Measurements from ENCODE around the gene PCK2. TPM values are rescaled to one million over a fixed set of nuclear protein-coding genes. Genes with fewer than 3 reads are reported as not detected.
A peak's percentile ranks its signal among the peaks of the same experiment; 100 is the strongest.

Gene PCK2
- total RNA-seq, 2 donors from 2014 or later = 1.8 to 10.7 TPM

DNA sequence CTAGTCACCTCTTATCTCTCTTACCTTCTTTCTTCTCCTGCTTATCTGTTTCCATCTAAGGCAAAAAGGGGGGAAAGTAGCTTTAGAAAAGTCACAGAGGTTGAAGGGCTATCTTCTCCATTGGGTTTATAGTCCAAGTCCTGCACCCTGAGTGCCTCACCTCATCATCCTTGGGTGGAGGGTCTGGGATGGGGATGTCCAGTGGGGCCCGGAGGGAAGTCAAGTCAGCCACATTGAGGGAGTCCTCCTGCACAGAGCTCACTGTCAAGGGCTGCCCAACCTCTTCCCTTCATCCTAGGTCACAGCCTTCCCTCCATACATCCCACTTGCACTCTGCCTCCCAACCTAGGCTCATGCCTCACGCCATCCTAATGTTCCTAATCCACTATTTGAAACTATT is 51.1 kb downstream of the PCK2 start:
- DNase-seq (ENCODE audit: low spot score) = no peak

DNA sequence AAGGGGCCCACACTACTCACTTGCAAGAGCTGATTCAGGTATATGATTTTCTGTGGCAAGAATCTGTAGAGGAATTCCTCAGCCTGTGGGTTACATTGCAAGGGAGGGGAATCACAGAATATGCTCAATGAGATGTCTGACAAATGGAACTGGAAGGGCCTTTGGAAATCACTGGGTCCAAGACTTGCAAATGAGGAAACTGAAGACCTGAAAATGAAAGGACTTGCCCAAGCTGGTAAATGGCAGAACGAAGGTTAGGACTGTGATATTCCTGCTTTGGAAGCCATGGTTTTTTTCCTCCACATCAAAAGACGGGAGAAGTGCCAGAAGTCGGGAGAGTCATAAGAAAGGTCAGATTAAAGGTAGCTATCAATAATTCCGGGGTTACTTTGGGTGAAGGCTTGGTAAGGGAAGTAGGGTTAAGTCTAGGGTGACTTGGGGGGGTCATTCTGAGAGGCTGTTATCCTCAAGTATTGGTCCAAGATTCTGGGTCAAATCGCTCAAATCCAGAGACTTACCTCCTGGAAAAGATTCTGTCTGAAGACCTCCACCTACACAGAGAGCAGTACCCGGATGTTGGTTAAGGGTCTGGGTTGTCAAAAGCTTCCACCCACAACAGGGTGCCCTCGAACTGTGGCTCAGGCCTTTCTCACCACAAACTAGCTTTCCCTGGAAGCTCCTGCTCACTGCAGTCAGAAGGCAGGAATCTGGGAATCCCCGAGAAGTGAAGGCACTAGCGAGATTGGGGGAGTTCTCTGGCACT is 51.8 kb downstream of the PCK2 start:
- Histone ChIP-seq H3K9me3 (no peaks in the 10 kb centered on the region), H3K27ac (peak overlapping the region; percentile 91 to 92), H3K27me3 (no peaks in the 10 kb centered on the region), H3K36me3 (peaks cover 22% of the 10 kb centered on the region), H3K4me3 (peak overlapping the region; percentile 91 to 95), H3K4me1 (peaks cover 0 to 38% of the 10 kb centered on the region in 2 donors)
- DNase-seq (ENCODE audit: low spot score) = no peak
- TF ChIP-seq, protein P1, sequence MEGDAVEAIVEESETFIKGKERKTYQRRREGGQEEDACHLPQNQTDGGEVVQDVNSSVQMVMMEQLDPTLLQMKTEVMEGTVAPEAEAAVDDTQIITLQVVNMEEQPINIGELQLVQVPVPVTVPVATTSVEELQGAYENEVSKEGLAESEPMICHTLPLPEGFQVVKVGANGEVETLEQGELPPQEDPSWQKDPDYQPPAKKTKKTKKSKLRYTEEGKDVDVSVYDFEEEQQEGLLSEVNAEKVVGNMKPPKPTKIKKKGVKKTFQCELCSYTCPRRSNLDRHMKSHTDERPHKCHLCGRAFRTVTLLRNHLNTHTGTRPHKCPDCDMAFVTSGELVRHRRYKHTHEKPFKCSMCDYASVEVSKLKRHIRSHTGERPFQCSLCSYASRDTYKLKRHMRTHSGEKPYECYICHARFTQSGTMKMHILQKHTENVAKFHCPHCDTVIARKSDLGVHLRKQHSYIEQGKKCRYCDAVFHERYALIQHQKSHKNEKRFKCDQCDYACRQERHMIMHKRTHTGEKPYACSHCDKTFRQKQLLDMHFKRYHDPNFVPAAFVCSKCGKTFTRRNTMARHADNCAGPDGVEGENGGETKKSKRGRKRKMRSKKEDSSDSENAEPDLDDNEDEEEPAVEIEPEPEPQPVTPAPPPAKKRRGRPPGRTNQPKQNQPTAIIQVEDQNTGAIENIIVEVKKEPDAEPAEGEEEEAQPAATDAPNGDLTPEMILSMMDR (IDR thresholded peaks at IDR 0.05) = no peak

More for the DNA sequence above, 51.1 kb downstream of the PCK2 start:
- H3K9me3 ChIP-seq = no peaks in the 10 kb centered on the region
- peaks cover 15% of the 10 kb centered on the region for H3K36me3 ChIP-seq
- no peak overlapping the region for H3K4me3 ChIP-seq
- TF ChIP-seq, protein P1 (IDR thresholded peaks at IDR 0.05) = no peak
- peaks cover 0 to 45% of the 10 kb centered on the region in 2 donors for H3K4me1 ChIP-seq
- no peak overlapping the region for H3K27ac ChIP-seq
- H3K27me3 ChIP-seq = no peaks in the 10 kb centered on the region

DNA sequence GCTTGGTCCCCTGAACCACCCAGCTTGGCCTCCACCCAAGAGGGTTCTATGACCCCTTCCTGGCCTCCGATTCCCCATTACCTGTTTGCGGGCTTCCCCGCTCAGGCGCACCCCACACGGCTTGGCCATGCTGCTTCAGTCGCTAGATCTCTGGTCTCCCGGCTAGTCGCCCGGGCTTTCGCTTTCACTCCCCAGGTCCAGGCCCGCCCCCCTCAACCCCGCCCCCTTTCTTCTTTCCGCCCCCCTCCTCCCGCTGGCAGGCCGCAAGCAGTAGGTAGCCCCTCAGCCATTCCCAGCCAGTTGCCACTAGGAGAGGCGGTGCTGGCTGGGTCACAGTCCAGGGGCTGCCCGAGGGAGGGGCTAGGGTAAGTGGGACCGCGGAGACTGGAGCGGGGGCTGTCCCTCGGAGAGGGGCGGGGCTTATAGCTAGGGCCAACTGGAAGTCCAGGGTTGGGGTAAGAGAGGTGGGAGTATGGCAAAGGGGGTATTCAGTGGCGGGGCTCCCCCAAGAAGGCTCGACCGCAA is 52.4 kb downstream of the PCK2 start, which contains the start of gene PSME2:
PSME2 (minus strand) TSS at position 158 of the 525 bp plus-strand sequence; CDS start at position 129, 29 bp downstream.
- Histone ChIP-seq H3K4me1 (peaks cover 0 to 38% of the 10 kb centered on the region in 2 donors), H3K9me3 (no peaks in the 10 kb centered on the region), H3K36me3 (peaks cover 28% of the 10 kb centered on the region), H3K27me3 (no peaks in the 10 kb centered on the region), H3K27ac (peak within 1 kb of the TSS; percentile 91 to 92), H3K4me3 (peak within 1 kb of the TSS; percentile 91 to 95)
- TF ChIP-seq, protein P1 (IDR thresholded peaks at IDR 0.05) = no peak
- peak; percentile 94 for DNase-seq (ENCODE audit: low spot score)

DNA sequence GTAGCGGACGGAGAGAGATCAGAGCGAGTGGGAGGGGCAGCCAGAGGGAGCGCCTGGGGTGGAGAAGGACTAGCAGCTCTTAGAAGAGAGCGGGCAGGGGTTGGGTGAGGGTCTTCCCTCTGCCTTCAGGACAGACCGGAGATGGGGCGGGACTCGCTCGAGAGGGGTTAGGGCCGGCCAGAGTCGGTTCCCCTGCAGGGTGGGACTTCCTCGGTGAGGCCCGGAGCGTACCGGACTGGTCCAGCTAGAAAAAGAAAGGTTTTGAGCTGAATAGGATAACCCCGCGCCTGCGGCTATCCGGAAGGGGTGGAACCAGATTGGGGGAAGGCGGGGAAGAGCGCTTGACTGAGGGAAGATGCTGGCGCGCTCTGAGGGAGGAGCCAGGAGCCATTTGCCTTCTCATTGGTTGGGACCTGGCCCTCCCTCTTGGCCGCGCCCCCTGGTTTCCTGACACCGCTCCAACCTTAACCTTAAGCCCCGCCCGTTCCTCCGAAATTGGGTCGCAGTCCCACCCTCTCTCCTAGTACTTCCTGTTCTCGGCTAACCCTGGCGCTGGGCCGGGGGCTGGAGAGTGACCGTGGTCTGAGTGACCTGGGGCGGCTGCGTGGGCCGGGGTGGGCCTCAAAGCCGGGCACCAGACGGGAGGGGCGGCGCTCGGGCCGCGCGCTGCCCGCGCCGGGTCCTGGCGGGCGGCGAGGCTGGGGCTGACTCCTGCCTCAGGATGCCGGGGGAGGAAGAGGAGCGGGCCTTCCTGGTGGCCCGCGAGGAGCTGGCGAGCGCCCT is 53.1 kb downstream of the PCK2 start, which contains the start of gene RNF31:
RNF31 (plus strand) TSS at position 521 of the 783 bp plus-strand sequence; CDS start at position 722, 201 bp downstream.
- no peaks in the 10 kb centered on the region for H3K9me3 ChIP-seq
- H3K27me3 ChIP-seq = no peaks in the 10 kb centered on the region
- H3K4me1 ChIP-seq = peaks cover 0 to 34% of the 10 kb centered on the region in 2 donors
- peak within 1 kb of the TSS; percentile 91 to 92 for H3K27ac ChIP-seq
- H3K36me3 ChIP-seq = peaks cover 34% of the 10 kb centered on the region
- peak; percentile 99 for DNase-seq (ENCODE audit: low spot score)
- TF ChIP-seq, protein P1 (IDR thresholded peaks at IDR 0.05) = no peak
- peak within 1 kb of the TSS; percentile 91 to 95 for H3K4me3 ChIP-seq

DNA sequence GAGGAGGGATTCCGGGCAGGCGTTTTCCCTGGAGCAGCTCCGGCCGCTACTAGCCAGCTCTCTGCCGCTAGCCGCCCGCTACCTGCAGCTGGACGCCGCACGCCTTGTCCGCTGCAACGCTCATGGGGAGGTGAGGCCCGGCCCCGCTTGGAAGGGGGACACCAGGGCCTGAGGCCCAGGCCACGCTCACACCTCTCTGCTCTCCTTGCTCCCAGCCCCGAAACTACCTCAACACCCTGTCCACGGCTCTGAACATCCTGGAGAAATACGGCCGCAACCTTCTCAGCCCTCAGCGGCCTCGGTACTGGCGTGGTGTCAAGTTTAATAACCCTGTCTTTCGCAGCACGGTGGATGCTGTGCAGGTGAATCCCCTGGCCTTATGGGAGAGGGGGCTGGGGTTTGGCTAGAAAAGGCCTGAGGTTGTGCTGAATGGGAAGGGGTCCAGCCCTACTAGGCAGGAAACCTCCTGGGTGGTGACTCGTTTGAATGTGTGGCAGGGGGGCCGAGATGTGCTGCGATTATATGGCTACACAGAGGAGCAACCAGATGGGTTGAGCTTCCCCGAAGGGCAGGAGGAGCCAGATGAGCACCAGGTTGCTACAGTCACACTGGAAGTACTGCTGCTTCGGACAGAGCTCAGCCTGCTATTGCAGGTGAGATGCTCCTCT is 53.8 kb downstream of the PCK2 start:
- TF ChIP-seq, protein P1 (IDR thresholded peaks at IDR 0.05) = no peak
- no peak for DNase-seq (ENCODE audit: low spot score)
- Histone ChIP-seq H3K27me3 (no peaks in the 10 kb centered on the region), H3K4me1 (peaks cover 0 to 30% of the 10 kb centered on the region in 2 donors), H3K9me3 (no peaks in the 10 kb centered on the region), H3K27ac (peak overlapping the region; percentile 91 to 92), H3K36me3 (peaks cover 41% of the 10 kb centered on the region), H3K4me3 (peak overlapping the region; percentile 91 to 95)
